Naive B cell (primary cell): Measurements from ENCODE around the gene TNNT1. TPM values are rescaled to one million over a fixed set of nuclear protein-coding genes. Genes with fewer than 3 reads are reported as not detected.

Experiments used
- ATAC-seq, 2 donors: fragments of 150-1000 bp; cut with Tn5 transposase; 2 replicates each; pipeline ENCODE4 v1.10.0; 2021; ENCODE audit warnings: low read depth in 2 of 2, mild to moderate bottlenecking in 2 of 2, moderate library complexity in 2 of 2
- DNase-seq: peaks from one replicate; pipeline ENCODE4 v3.0.0; 2022
- H3K27ac Mint-ChIP-seq, 6 donors: one replicate each; pipeline ENCODE4 v1.8.0; 2020 to 2022; ENCODE audit warnings: mild to moderate bottlenecking in 6 of 6, mixed read lengths in 6 of 6, moderate library complexity in 5 of 6, inconsistent platforms in 2 of 6
- H3K27me3 Mint-ChIP-seq, 3 donors: one replicate each; pipeline ENCODE4 v1.8.0; 2021 to 2022; ENCODE audit warnings: mixed read lengths in 3 of 3, mild to moderate bottlenecking in 1 of 3
- H3K36me3 Mint-ChIP-seq, 2 donors: one replicate each; pipeline ENCODE4 v1.8.0; 2020 to 2022; ENCODE audit warnings: mixed read lengths in 2 of 2, inconsistent platforms in 1 of 2, mild to moderate bottlenecking in 1 of 2
- H3K4me1 Mint-ChIP-seq, 3 donors: one replicate each; pipeline ENCODE4 v1.8.0; 2020 to 2022; ENCODE audit warnings: mixed read lengths in 3 of 3, inconsistent platforms in 1 of 3, mild to moderate bottlenecking in 1 of 3, moderate library complexity in 1 of 3
- H3K4me3 Mint-ChIP-seq, 8 donors: one replicate each; pipeline ENCODE4 v1.8.0; 2020 to 2022; ENCODE audit warnings: mild to moderate bottlenecking in 8 of 8, mixed read lengths in 8 of 8, moderate library complexity in 8 of 8, inconsistent platforms in 2 of 8
- H3K9me3 Mint-ChIP-seq, 7 donors: one replicate each; pipeline ENCODE4 v1.8.0; 2020 to 2022; ENCODE audit warnings: mixed read lengths in 7 of 7, mild to moderate bottlenecking in 5 of 7, inconsistent platforms in 2 of 7, moderate library complexity in 1 of 7
- polyA plus RNA-seq, 6 donors: library from polyadenylated mRNA; unstranded; fragments of 300-500 nt; fragmentation: Illumina TruSeq; gene quantifications; one replicate each; pipeline ENCODE4 v1.2.3, GENCODE V29; 2021; ENCODE audit warnings: low read depth in 6 of 6

The TNNT1 gene
- polyA plus RNA-seq, 6 donors from 2014 or later: not detected

GRCh38 chr19:55092423-55093318 is 56.3 kb downstream of the TNNT1 start:
- peaks cover 18 to 24% (median 24%) of the 10 kb centered on the region in 3 donors for H3K27me3 Mint-ChIP-seq
- DNase-seq (no peak), ATAC-seq (no peak)
- H3K27ac Mint-ChIP-seq: no peak overlapping the region
- no peaks in the 10 kb centered on the region for H3K9me3 Mint-ChIP-seq
- peaks cover 0 to 32% of the 10 kb centered on the region in 2 donors for H3K36me3 Mint-ChIP-seq
- no peak overlapping the region for H3K4me3 Mint-ChIP-seq
- H3K4me1 Mint-ChIP-seq: peaks cover 23% of the 10 kb centered on the region in 3 donors

DNA sequence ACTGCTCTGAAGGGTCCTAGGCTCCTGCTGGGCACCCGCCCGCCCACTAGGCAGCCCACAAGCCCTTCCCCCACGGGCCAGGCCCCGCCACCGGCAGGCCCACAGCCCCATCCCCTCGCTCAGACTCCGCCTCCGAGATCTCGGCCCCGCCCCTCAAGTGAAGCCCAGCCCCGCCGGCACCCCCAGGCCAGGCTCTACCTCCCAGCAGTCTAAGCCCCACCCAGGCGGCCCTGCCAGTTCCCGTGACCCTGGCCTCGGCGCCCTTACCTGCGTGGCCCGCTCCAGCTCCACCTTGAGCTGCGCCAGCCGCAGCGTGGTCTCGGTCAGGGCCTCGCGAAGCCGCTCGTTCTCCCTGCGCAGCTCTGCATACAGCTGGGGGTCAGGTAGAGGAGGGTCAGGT is 57.1 kb downstream of the TNNT1 start:
- Mint-ChIP-seq H3K9me3 (no peaks in the 10 kb centered on the region), H3K36me3 (peaks cover 0 to 30% of the 10 kb centered on the region in 2 donors)

DNA sequence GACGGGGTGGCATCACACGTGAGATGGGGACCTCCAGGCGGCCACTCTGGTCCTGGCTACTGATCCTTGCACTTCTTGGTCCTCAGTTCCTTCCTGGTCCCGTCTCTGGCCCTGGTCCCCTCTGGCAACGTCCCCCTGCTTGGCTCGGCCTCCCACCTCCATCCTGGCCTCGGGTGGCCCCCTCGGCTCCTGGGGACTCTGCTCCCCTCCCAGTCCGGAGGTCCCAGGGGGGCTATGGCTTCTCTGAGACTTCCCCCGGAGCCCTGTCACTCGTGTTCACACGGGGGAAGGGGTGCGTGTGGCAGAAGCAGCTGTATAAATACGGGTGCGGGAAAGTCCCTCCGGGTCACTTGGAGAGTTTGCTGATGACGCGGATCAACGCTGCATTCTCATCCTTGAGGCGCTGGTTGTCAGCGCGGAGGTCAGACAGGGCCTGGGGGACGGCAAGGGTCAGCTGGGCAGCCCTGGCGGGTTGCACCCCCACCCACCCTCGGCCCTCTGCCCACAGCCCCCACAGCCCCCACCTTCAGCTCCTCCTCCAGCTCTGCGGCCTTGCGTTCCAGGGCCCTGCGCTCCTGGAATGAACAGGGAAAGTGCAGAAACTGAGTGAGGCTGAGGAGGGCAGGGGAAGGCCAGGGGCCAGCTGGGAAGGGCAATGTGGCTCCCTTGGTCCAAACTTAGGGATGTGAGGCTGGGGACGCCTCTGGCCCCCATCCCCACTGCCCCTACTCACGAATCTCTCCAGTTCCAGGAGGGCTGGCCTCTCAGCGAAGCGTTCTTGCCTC is 57.7 kb downstream of the TNNT1 start:
- H3K27ac Mint-ChIP-seq: no peak overlapping the region
- H3K4me1 Mint-ChIP-seq: peaks cover 28 to 30% (median 28%) of the 10 kb centered on the region in 3 donors
- peaks cover 26 to 32% (median 31%) of the 10 kb centered on the region in 3 donors for H3K27me3 Mint-ChIP-seq
- DNase-seq (no peak), ATAC-seq (no peak)
- peaks cover 0 to 30% of the 10 kb centered on the region in 2 donors for H3K36me3 Mint-ChIP-seq
- H3K9me3 Mint-ChIP-seq: no peaks in the 10 kb centered on the region
- H3K4me3 Mint-ChIP-seq: no peak overlapping the region

More for the DNA sequence above, 57.1 kb downstream of the TNNT1 start:
- Mint-ChIP-seq H3K27me3 (peaks cover 25 to 31% (median 31%) of the 10 kb centered on the region in 3 donors), H3K4me3 (no peak overlapping the region), H3K4me1 (peaks cover 28 to 30% (median 28%) of the 10 kb centered on the region in 3 donors), H3K27ac (no peak overlapping the region)
- ATAC-seq: no peak
- DNase-seq: no peak

DNA sequence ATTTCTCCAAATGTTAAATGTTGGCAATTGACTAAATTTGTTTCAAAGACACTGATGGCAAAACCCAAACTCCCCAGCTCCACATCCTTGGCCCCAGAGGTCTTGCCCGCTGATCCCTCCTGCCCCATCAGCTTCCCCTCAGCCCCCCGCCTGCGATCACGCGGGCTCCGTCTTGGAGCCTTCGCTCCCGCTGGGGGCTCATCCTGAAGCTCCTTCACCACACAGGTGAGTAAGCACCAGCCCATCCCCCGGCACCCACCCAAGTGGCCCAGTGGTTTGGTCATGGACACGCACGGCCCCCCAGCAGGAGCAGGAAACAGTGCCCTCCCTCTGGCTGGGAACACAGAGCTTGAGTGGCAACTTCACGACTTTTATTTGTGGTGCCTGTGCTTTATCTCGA is 58.4 kb downstream of the TNNT1 start:
- H3K27ac Mint-ChIP-seq: no peak overlapping the region
- no peaks in the 10 kb centered on the region for H3K9me3 Mint-ChIP-seq
- H3K36me3 Mint-ChIP-seq: peaks cover 0 to 30% of the 10 kb centered on the region in 2 donors
- DNase-seq (no peak), ATAC-seq (no peak)
- peaks cover 29 to 37% (median 36%) of the 10 kb centered on the region in 3 donors for H3K27me3 Mint-ChIP-seq
- H3K4me3 Mint-ChIP-seq: no peak overlapping the region
- H3K4me1 Mint-ChIP-seq: peaks cover 28 to 32% (median 30%) of the 10 kb centered on the region in 3 donors

DNA sequence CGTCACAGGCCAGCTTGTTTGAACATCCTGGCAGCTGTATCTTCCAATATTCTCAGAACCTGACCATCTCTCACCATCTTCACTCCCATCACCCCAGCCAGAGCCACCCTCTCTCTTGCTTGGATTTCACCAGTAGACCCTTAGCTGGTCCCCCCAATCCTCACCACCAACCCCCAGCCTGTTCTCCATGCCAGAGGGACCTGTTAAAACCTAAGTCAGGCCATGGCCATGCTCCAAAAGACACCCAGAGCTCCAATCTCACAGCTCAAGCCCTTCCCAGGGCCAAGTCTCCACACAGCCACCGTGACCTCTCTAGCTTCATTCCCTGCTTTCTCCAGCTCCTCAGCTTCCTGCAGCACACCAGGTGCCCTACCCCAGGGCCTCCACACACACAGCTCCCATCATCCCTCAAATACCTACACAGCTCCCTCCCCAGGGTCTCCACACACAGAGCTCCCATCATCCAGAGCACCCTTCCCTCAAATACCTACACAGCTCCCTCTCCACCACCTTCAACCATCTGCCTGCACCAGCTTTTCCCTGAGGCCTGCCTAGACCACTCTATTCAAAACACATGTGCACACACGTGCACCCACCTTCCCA is 59.6 kb downstream of the TNNT1 start:
- Mint-ChIP-seq H3K4me1 (peaks cover 28 to 32% (median 30%) of the 10 kb centered on the region in 3 donors), H3K9me3 (no peaks in the 10 kb centered on the region), H3K36me3 (peaks cover 0 to 23% of the 10 kb centered on the region in 2 donors), H3K27me3 (peaks cover 39 to 47% (median 44%) of the 10 kb centered on the region in 3 donors), H3K4me3 (peak overlapping the region in 5 of 8 donors; percentile 10 to 79 (median 29)), H3K27ac (no peak overlapping the region)
- ATAC-seq (no peak), DNase-seq (no peak)

DNA sequence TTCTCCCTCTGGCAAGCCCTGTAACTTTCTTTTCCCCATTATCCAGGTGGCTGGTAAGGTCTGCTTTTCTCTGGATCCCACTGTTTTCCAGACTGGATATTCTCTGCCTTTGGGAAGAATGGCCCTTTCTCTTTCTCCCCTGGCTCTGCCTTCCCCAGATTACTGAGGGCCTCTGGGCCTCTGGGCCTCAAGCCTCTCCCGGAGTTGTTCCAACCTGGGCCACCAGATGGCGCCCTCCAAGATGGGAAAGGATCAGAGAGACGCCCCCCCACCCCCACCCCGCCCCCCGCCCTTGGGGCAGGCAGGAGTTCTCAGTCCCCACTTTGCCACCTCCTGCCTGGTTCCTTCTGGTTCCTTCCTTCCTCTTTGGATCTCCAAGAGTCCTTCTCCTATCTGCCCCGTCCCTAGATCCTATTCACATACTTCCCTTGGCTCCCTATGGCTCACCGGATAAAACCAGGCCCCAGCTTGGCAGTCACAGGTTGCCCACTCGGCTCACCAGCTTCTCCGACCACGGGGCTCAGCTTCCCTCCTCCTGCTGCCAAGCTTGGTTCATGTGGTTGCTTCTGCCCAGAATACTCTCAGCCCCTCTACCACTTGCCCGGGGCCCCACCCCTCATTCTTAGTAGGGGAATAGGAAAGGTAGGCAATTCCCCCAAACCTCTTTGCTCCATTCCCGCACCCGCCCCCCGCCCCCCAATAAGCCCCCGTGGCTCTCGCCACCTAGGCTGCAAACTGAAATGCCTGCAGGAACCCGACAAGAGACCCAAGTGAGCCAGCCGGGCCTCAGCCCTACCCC is 60.3 kb downstream of the TNNT1 start:
- Mint-ChIP-seq H3K9me3 (no peaks in the 10 kb centered on the region), H3K27me3 (peaks cover 45 to 54% (median 51%) of the 10 kb centered on the region in 3 donors), H3K4me1 (peaks cover 28 to 35% (median 30%) of the 10 kb centered on the region in 3 donors), H3K36me3 (peaks cover 0 to 23% of the 10 kb centered on the region in 2 donors), H3K4me3 (peak overlapping the region; percentile 63 to 90 (median 80)), H3K27ac (peak overlapping the region in 3 of 6 donors; percentile 10 to 89 (median 88))
- peak; percentile 48 to 57 for ATAC-seq
- peak; percentile 57 for DNase-seq

GRCh38 chr19:55088021-55088451 is 61.0 kb downstream of the TNNT1 start:
- DNase-seq: no peak
- Mint-ChIP-seq H3K4me1 (peaks cover 28 to 35% (median 30%) of the 10 kb centered on the region in 3 donors), H3K27ac (peak overlapping the region in 1 of 6 donors; percentile 70), H3K36me3 (peaks cover 0 to 23% of the 10 kb centered on the region in 2 donors), H3K27me3 (peaks cover 48 to 61% (median 58%) of the 10 kb centered on the region in 3 donors), H3K4me3 (peak overlapping the region; percentile 63 to 90 (median 80)), H3K9me3 (no peaks in the 10 kb centered on the region)
- no peak for ATAC-seq

GRCh38 chr19:55087542-55087901 is 61.5 kb downstream of the TNNT1 start:
- ATAC-seq: peak in 1 of 2 donors; percentile 5

GRCh38 chr19:55086730-55087541 is 62.1 kb downstream of the TNNT1 start:
- peak overlapping the region; percentile 63 to 90 (median 82) for H3K4me3 Mint-ChIP-seq
- peaks cover 0 to 4% (median 2%) of the 10 kb centered on the region in 7 donors for H3K9me3 Mint-ChIP-seq
- H3K27me3 Mint-ChIP-seq: peaks cover 56 to 72% (median 68%) of the 10 kb centered on the region in 3 donors
- DNase-seq (no peak), ATAC-seq (peak; percentile 59 to 60)
- H3K4me1 Mint-ChIP-seq: peaks cover 33 to 42% (median 36%) of the 10 kb centered on the region in 3 donors
- H3K36me3 Mint-ChIP-seq: peaks cover 0 to 31% of the 10 kb centered on the region in 2 donors
- H3K27ac Mint-ChIP-seq: no peak overlapping the region

More at GRCh38 chr19:55087542-55087901, 61.5 kb downstream of the TNNT1 start:
- Mint-ChIP-seq H3K27me3 (peaks cover 53 to 66% (median 63%) of the 10 kb centered on the region in 3 donors), H3K9me3 (peaks cover 0 to 3% (median 0%) of the 10 kb centered on the region in 7 donors), H3K4me3 (peak overlapping the region; percentile 63 to 90 (median 82)), H3K27ac (no peak overlapping the region), H3K4me1 (peaks cover 30 to 38% (median 31%) of the 10 kb centered on the region in 3 donors), H3K36me3 (peaks cover 0 to 28% of the 10 kb centered on the region in 2 donors)
- DNase-seq: no peak

GRCh38 chr19:55085923-55086715 is 62.9 kb downstream of the TNNT1 start:
- peak overlapping the region in 1 of 6 donors; percentile 42 for H3K27ac Mint-ChIP-seq
- peaks cover 0 to 7% (median 2%) of the 10 kb centered on the region in 7 donors for H3K9me3 Mint-ChIP-seq
- DNase-seq (no peak), ATAC-seq (no peak)
- peak overlapping the region in 6 of 8 donors; percentile 4 to 83 (median 54) for H3K4me3 Mint-ChIP-seq
- H3K4me1 Mint-ChIP-seq: peaks cover 39 to 46% (median 45%) of the 10 kb centered on the region in 3 donors
- peaks cover 0 to 31% of the 10 kb centered on the region in 2 donors for H3K36me3 Mint-ChIP-seq
- peaks cover 61 to 80% (median 76%) of the 10 kb centered on the region in 3 donors for H3K27me3 Mint-ChIP-seq

DNA sequence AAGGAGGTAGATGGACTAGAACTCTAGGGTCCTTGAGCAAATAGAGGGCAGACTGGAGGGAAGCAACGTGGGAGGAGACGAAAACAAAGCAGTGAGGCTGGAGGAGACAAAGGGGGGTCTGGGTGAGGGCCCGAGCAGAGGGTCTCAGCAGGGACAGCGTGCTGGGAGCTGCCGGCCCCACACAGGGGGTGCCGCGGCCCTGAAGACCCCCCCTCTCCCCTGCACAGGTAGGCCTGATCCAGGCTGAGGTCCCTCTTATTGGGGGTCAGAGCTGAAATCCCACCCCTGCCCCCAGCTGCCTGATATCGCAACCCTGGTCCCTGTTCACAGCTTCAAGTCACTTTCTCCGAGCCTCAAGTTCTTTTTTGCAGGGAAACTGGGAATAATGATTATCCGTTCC is 64.6 kb downstream of the TNNT1 start:
- Mint-ChIP-seq H3K27ac (no peak overlapping the region), H3K36me3 (peaks cover 0 to 33% of the 10 kb centered on the region in 2 donors), H3K9me3 (peaks cover 0 to 13% (median 6%) of the 10 kb centered on the region in 7 donors), H3K27me3 (peaks cover 66 to 91% (median 87%) of the 10 kb centered on the region in 3 donors), H3K4me3 (peak overlapping the region in 2 of 8 donors; percentile 7 to 16), H3K4me1 (peaks cover 47 to 53% (median 51%) of the 10 kb centered on the region in 3 donors)
- DNase-seq (no peak), ATAC-seq (no peak)
